ENCODE results near the gene PKDREJ. TPM values are rescaled to one million over a fixed set of nuclear protein-coding genes. Genes with fewer than 3 reads are reported as not detected.

PKDREJ gene
- total RNA-seq, 2 experiments from 2014 or later = not detected

GRCh38 chr22:46237453-46238124 is 25.6 kb downstream of the PKDREJ start:
- no peaks in the 10 kb centered on the region for H3K79me2 ChIP-seq (ENCODE audit: insufficient read depth, low read depth, low read length)
- no peaks in the 10 kb centered on the region for H3K9me2 ChIP-seq (ENCODE audit: insufficient read depth, low read length)
- BruUV-seq (replicated peaks) = no TSS peak
- DNase-seq (ENCODE audit: low spot score) = no peak
- H3K9me3 ChIP-seq (ENCODE audit: low read length) = peaks cover 14% of the 10 kb centered on the region; the same call in 1 of the 2 replicates
- no peak for TF ChIP-seq EZH2phosphoT487 (IDR thresholded peaks at IDR 0.05; ENCODE audit: borderline replicate concordance, low read depth, low read length)
- TF ChIP-seq, protein P1, sequence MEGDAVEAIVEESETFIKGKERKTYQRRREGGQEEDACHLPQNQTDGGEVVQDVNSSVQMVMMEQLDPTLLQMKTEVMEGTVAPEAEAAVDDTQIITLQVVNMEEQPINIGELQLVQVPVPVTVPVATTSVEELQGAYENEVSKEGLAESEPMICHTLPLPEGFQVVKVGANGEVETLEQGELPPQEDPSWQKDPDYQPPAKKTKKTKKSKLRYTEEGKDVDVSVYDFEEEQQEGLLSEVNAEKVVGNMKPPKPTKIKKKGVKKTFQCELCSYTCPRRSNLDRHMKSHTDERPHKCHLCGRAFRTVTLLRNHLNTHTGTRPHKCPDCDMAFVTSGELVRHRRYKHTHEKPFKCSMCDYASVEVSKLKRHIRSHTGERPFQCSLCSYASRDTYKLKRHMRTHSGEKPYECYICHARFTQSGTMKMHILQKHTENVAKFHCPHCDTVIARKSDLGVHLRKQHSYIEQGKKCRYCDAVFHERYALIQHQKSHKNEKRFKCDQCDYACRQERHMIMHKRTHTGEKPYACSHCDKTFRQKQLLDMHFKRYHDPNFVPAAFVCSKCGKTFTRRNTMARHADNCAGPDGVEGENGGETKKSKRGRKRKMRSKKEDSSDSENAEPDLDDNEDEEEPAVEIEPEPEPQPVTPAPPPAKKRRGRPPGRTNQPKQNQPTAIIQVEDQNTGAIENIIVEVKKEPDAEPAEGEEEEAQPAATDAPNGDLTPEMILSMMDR (conservative IDR thresholded peaks at IDR 0.05; ENCODE audit: low read length) = no peak
- H3K36me3 ChIP-seq (ENCODE audit: insufficient read depth, low read length) = no peaks in the 10 kb centered on the region
- intact Hi-C loops (cut with micrococcal nuclease; ENCODE audit: unreplicated experiment) = loop anchor here (5.0 kb wide), 1 partner anchor 85 kb away; the partner anchor contains the start of gene PPARA
- CTCF ChIA-PET (ENCODE audit: unreplicated experiment) = no interaction called here
- no peak overlapping the region for H3K4me3 ChIP-seq (ENCODE audit: low read depth, low read length, poor library complexity, severe bottlenecking)
- H2AFZ ChIP-seq (ENCODE audit: low read length) = no peak overlapping the region
- no peak overlapping the region for H3K27ac ChIP-seq (ENCODE audit: low read depth, low read length, poor library complexity, severe bottlenecking)
- peaks cover 36% of the 10 kb centered on the region for H3K4me1 ChIP-seq (ENCODE audit: insufficient read depth, low read length, poor library complexity, severe bottlenecking)
- H4K20me1 ChIP-seq (ENCODE audit: insufficient read depth, low read length) = no peaks in the 10 kb centered on the region
- POLR2A ChIA-PET = no interaction called here
- no peak overlapping the region for H3K4me2 ChIP-seq (ENCODE audit: low read length)

- CTCF ChIA-PET (ENCODE audit: unreplicated experiment) = no interaction called here
- Histone ChIP-seq H3K4me2 (ENCODE audit: low read length) (no peak overlapping the region), H3K27ac (ENCODE audit: low read depth, low read length, poor library complexity, severe bottlenecking) (no peak overlapping the region), H3K9me3 (ENCODE audit: low read length) (peaks cover 14% of the 10 kb centered on the region; the same call in 1 of the 2 replicates), H3K4me1 (ENCODE audit: insufficient read depth, low read length, poor library complexity, severe bottlenecking) (peaks cover 21% of the 10 kb centered on the region), H3K9me2 (ENCODE audit: insufficient read depth, low read length) (no peaks in the 10 kb centered on the region), H3K79me2 (ENCODE audit: insufficient read depth, low read depth, low read length) (no peaks in the 10 kb centered on the region), H2AFZ (ENCODE audit: low read length) (no peak overlapping the region), H3K36me3 (ENCODE audit: insufficient read depth, low read length) (no peaks in the 10 kb centered on the region), H3K4me3 (ENCODE audit: low read depth, low read length, poor library complexity, severe bottlenecking) (no peak overlapping the region), H4K20me1 (ENCODE audit: insufficient read depth, low read length) (no peaks in the 10 kb centered on the region)
- no TSS peak for BruUV-seq (replicated peaks)
- intact Hi-C loops (cut with micrococcal nuclease; ENCODE audit: unreplicated experiment) = loop anchor here (5.0 kb wide), 1 partner anchor 83 kb away; the partner anchor contains the start of gene PPARA
- POLR2A ChIA-PET = no interaction called here
- no peak for DNase-seq (ENCODE audit: low spot score)
- no peak for TF ChIP-seq EZH2phosphoT487 (IDR thresholded peaks at IDR 0.05; ENCODE audit: borderline replicate concordance, low read depth, low read length)
- TF ChIP-seq, protein P1 (conservative IDR thresholded peaks at IDR 0.05; ENCODE audit: low read length) = no peak
Measured at GRCh38 chr22:46234969-46235368, 28.2 kb downstream of the PKDREJ start.

- no TSS peak for BruUV-seq (replicated peaks)
Measured at GRCh38 chr22:46233231-46233630, 29.9 kb downstream of the PKDREJ start.

More at GRCh38 chr22:46233231-46233630, 29.9 kb downstream of the PKDREJ start:
- Histone ChIP-seq H4K20me1 (ENCODE audit: insufficient read depth, low read length) (no peaks in the 10 kb centered on the region), H2AFZ (ENCODE audit: low read length) (no peak overlapping the region), H3K9me2 (ENCODE audit: insufficient read depth, low read length) (no peaks in the 10 kb centered on the region), H3K36me3 (ENCODE audit: insufficient read depth, low read length) (no peaks in the 10 kb centered on the region), H3K9me3 (ENCODE audit: low read length) (peaks cover 11% of the 10 kb centered on the region; the same call in 1 of the 2 replicates), H3K4me3 (ENCODE audit: low read depth, low read length, poor library complexity, severe bottlenecking) (no peak overlapping the region), H3K79me2 (ENCODE audit: insufficient read depth, low read depth, low read length) (no peaks in the 10 kb centered on the region), H3K4me1 (ENCODE audit: insufficient read depth, low read length, poor library complexity, severe bottlenecking) (peaks cover 8% of the 10 kb centered on the region), H3K4me2 (ENCODE audit: low read length) (no peak overlapping the region), H3K27ac (ENCODE audit: low read depth, low read length, poor library complexity, severe bottlenecking) (no peak overlapping the region)
- no peak for DNase-seq (ENCODE audit: low spot score)
- ChIA-PET CTCF (ENCODE audit: unreplicated experiment) (no interaction called here), POLR2A (no interaction called here)
- no peak for TF ChIP-seq EZH2phosphoT487 (IDR thresholded peaks at IDR 0.05; ENCODE audit: borderline replicate concordance, low read depth, low read length)
- TF ChIP-seq, protein P1 (conservative IDR thresholded peaks at IDR 0.05; ENCODE audit: low read length) = no peak
- intact Hi-C loops (cut with micrococcal nuclease; ENCODE audit: unreplicated experiment) = no loop called here
